K562 (cell line): ENCODE data around the gene BRME1. TPM values are rescaled to one million over a fixed set of nuclear protein-coding genes. Genes with fewer than 3 reads are reported as not detected.

Experiments used
- ATAC-seq: fragments of 200-7000 bp; cut with Tn5 transposase; 3 replicates; pipeline ENCODE4 v1.9.1; 2020; ENCODE audit warnings: moderate library complexity
- BruUV-seq: library from RNA; stranded (reverse); fragments of 400-500 nt; replicated peaks from 2 replicates; lab custom pipeline; 2021; lab: Mats Ljungman, UMichigan
- CTCF ChIA-PET: fragments of 300-600 bp; formaldehyde crosslinking; extraction: SDS; loops from one replicate; lab custom pipeline; 2021; ENCODE audit warnings: low intra/inter-chr PET ratio; lab: Yijun Ruan, JAX
- POLR2A ChIA-PET: fragments of 300-600, 350-650 bp; sonication (Branson Sonifier 250); formaldehyde crosslinking; extraction: SDS; loops from one replicate; lab custom pipeline; 2021; ENCODE audit warnings: antibody characterized with exemption, inconsistent platforms; lab: Yijun Ruan, JAX
- DNase-seq, 4 experiments: peaks; one replicate each; pipeline versions ENCODE4 v3.0.0 to v3.0.0-alpha.2; 2011 to 2018; ENCODE audit warnings: low spot score in 3 of 4, mixed read lengths in 3 of 4; ENCODE audit errors: extremely low read depth in 1 of 4
- FAIRE-seq: peaks from 2 replicates; lab custom pipeline; 2011; peaks lifted over from hg19 to GRCh38; lab: Jason Lieb, UNC
- H2AFZ ChIP-seq: 2 replicates; pipeline ENCODE4 v1.6.0; 2011; ENCODE audit warnings: low read depth, low read length, control low read depth, inconsistent platforms
- H3K27ac ChIP-seq: fragments of 200-600 bp; 3 replicates; pipeline ENCODE4 v1.8.0; 2011; ENCODE audit warnings: low read depth, mild to moderate bottlenecking, control low read depth, inconsistent platforms, low read length, moderate library complexity, mixed read lengths; ENCODE audit errors: extremely low read depth
- H3K27me3 ChIP-seq, 2 experiments: fragments of 300-600 bp in 1 of 2; 2 replicates in 1 of 2; 3 replicates in 1 of 2; pipeline versions ENCODE4 v1.6.0 to v1.8.0; 2011; ENCODE audit warnings: inconsistent platforms in 2 of 2, low read length in 2 of 2, mild to moderate bottlenecking in 1 of 2, mixed read lengths in 1 of 2, moderate library complexity in 1 of 2; ENCODE audit not compliant: control insufficient read depth in 2 of 2, insufficient read depth in 2 of 2
- H3K36me3 ChIP-seq: fragments of 300-600 bp; 3 replicates; pipeline ENCODE4 v1.8.0; 2011; ENCODE audit warnings: mild to moderate bottlenecking, low read length, inconsistent platforms; ENCODE audit not compliant: control insufficient read depth, insufficient read depth
- H3K4me1 ChIP-seq, 2 experiments: fragments of 200-600 bp in 1 of 2; replicated peaks in 1 of 2; 2 replicates in 1 of 2; 3 replicates in 1 of 2; pipeline versions ENCODE4 v1.5.1 to v1.8.0; 2011; ENCODE audit warnings: inconsistent platforms in 2 of 2, low read length in 2 of 2, mild to moderate bottlenecking in 1 of 2, mixed read lengths in 1 of 2, moderate library complexity in 1 of 2; ENCODE audit not compliant: control insufficient read depth in 2 of 2, insufficient read depth in 2 of 2
- H3K4me2 ChIP-seq: 2 replicates; pipeline ENCODE4 v1.6.1; 2011; ENCODE audit warnings: low read length, control low read depth, inconsistent platforms, mixed read lengths; ENCODE audit not compliant: insufficient read depth
- H3K4me3 ChIP-seq: fragments of 200-600 bp; sonication (generic), shearing (Covaris generic); 2 replicates; pipeline ENCODE4 v1.5.1; 2016; ENCODE audit warnings: control low read depth, inconsistent platforms
- H3K79me2 ChIP-seq: fragments of 200-600 bp; 3 replicates; pipeline ENCODE4 v1.8.0; 2011; ENCODE audit warnings: low read length, inconsistent platforms; ENCODE audit not compliant: control insufficient read depth, insufficient read depth
- H3K9ac ChIP-seq, 2 experiments: 2 replicates each; pipeline versions ENCODE4 v1.6.0 to v1.6.1; 2011; ENCODE audit warnings: low read depth in 2 of 2, low read length in 2 of 2, control low read depth in 1 of 2, inconsistent platforms in 1 of 2, mild to moderate bottlenecking in 1 of 2, mixed read lengths in 1 of 2; ENCODE audit not compliant: insufficient read depth in 1 of 2
- H3K9me1 ChIP-seq: one replicate; pipeline ENCODE4 v1.6.0; 2011; ENCODE audit warnings: inconsistent platforms, mild to moderate bottlenecking, low read length, moderate library complexity; ENCODE audit not compliant: control insufficient read depth, insufficient read depth
- H3K9me3 ChIP-seq: replicated peaks from 2 replicates; pipeline ENCODE4 v1.5.1; 2011; ENCODE audit warnings: low read depth, low read length, inconsistent platforms; ENCODE audit not compliant: control insufficient read depth, insufficient read depth
- H4K20me1 ChIP-seq: replicated peaks from 2 replicates; pipeline ENCODE4 v1.6.1; 2011; ENCODE audit warnings: low read length, inconsistent platforms, mixed read lengths; ENCODE audit not compliant: control insufficient read depth, insufficient read depth
- ATF3 ChIP-seq, 2 experiments: fragments of 450-650 bp in 1 of 2; sonication (generic) in 1 of 2; formaldehyde crosslinking in 1 of 2; IDR thresholded peaks in 1 of 2; conservative IDR thresholded peaks in 1 of 2; 2 replicates each; pipeline versions ENCODE4 v1.6.1 to v1.8.1; 2016 to 2023; ENCODE audit warnings: mild to moderate bottlenecking in 2 of 2, moderate library complexity in 2 of 2, inconsistent platforms in 1 of 2, missing genetic modification reagents in 1 of 2
- CAMTA2 ChIP-seq: fragments of 250-450 bp; sonication (Bioruptor Pico); conservative IDR thresholded peaks from 2 replicates; pipeline ENCODE4 v1.5.1; 2022
- DPF2 ChIP-seq: fragments of 450-650 bp; IDR thresholded peaks from 2 replicates; pipeline ENCODE4 v1.6.1; 2016
- E2F6 ChIP-seq, 2 experiments: IDR thresholded peaks; 2 replicates each; pipeline ENCODE4 v1.6.1; 2011; ENCODE audit warnings: borderline replicate concordance in 1 of 2, control low read depth in 1 of 2, low read depth in 1 of 2, low read length in 1 of 2, mild to moderate bottlenecking in 1 of 2, mixed read lengths in 1 of 2, moderate library complexity in 1 of 2; ENCODE audit not compliant: insufficient read depth in 1 of 2, insufficient read length in 1 of 2, poor library complexity in 1 of 2, severe bottlenecking in 1 of 2; ENCODE audit errors: extremely low read depth in 1 of 2
- FOS ChIP-seq: IDR thresholded peaks from 3 replicates; pipeline ENCODE4 v1.6.1; 2011; ENCODE audit not compliant: insufficient read length; ENCODE audit errors: extremely low read depth
- ILF3 ChIP-seq: fragments of 450-650 bp; IDR thresholded peaks from 2 replicates; pipeline ENCODE4 v1.6.1; 2018; ENCODE audit warnings: antibody characterized with exemption, mild to moderate bottlenecking, moderate library complexity, borderline replicate concordance
- PHB ChIP-seq: fragments of 250-450 bp; sonication (Bioruptor Pico); IDR thresholded peaks from 2 replicates; pipeline ENCODE4 v1.5.0; 2021
- SP2 ChIP-seq: IDR thresholded peaks from 2 replicates; pipeline ENCODE4 v1.6.1; 2011; ENCODE audit warnings: mild to moderate bottlenecking, low read depth, low read length, moderate library complexity; ENCODE audit not compliant: poor library complexity, severe bottlenecking; ENCODE audit errors: extremely low read depth
- THRB ChIP-seq: fragments of 450-650 bp; formaldehyde crosslinking; conservative IDR thresholded peaks from 2 replicates; pipeline ENCODE4 v1.4.0; 2022; ENCODE audit warnings: mild to moderate bottlenecking, missing genetic modification characterization
- ZNF408 ChIP-seq: fragments of 250-450 bp; sonication (Bioruptor Pico); IDR thresholded peaks from 2 replicates; pipeline ENCODE4 v1.4.0; 2020; ENCODE audit warnings: low read depth, mild to moderate bottlenecking, moderate library complexity
- WGBS: fragments of 100-300 bp; shearing (Covaris generic); methylation state at CpG from one replicate; pipeline ENCODE4 v1.1.6; 2016; ENCODE audit warnings: low coverage, mixed read lengths; ENCODE audit not compliant: insufficient coverage; ENCODE audit errors: missing lambda C conversion rate; 5-methylcytosine and 5-hydroxymethylcytosine counted together
- in situ Hi-C: fragments of 300-500 bp; cut with MboI; formaldehyde crosslinking; loops from 4 replicates; pipeline ENCODE4 v1.15.0; 2018; ENCODE audit warnings: inconsistent platforms, mixed read lengths
- intact Hi-C: fragments of 100-400 bp; cut with micrococcal nuclease; formaldehyde crosslinking; loops from 2 replicates; pipeline ENCODE4 v1.14.2; 2022
- polyA plus RNA-seq, 8 experiments: library from polyadenylated mRNA; depleted of rRNA in 4 of 8; stranded (reverse) in 5 of 8; unstranded in 3 of 8; fragments of >200 nt; fragmentation: Nextera tagmentation in 2 of 8; fragmentation: Illumina TruSeq in 1 of 8; extraction: Ambion mirVana in 2 of 8; extraction: Trizol in 1 of 8; gene quantifications; 2 replicates each; pipeline versions ENCODE4 v1.2.1 to v1.2.3, GENCODE V29; 2011 to 2014; ENCODE audit warnings: inconsistent platforms in 1 of 8, missing spikeins in 1 of 8
- total RNA-seq, 7 experiments: library from RNA; depleted of rRNA in 6 of 7; stranded (reverse); fragments of >200 nt in 6 of 7; fragmentation: Illumina TruSeq in 2 of 7; extraction: Trizol in 2 of 7; gene quantifications; 2 replicates each; pipeline versions ENCODE4 v1.2.1 to v1.2.3, GENCODE V29; 2011 to 2021; ENCODE audit warnings: low replicate concordance in 1 of 7
- TF ChIP-seq, protein P1 (sequence below): IDR thresholded peaks from 2 replicates; pipeline ENCODE4 v1.6.1; 2011; ENCODE audit not compliant: insufficient read length; ENCODE audit errors: extremely low read depth
- TF ChIP-seq, protein P2 (sequence below): sonication (generic); formaldehyde crosslinking; IDR thresholded peaks from 2 replicates; pipeline ENCODE4 v1.4.0; 2020; ENCODE audit warnings: mild to moderate bottlenecking, missing genetic modification reagents

BRME1 gene
- total and polyA plus RNA-seq, 9 of the 15 experiments (the other 6 are each of a cell fraction or from before 2014, with no cell fraction given), result 0.75 to 6.1 (median 3.6) TPM

DNA sequence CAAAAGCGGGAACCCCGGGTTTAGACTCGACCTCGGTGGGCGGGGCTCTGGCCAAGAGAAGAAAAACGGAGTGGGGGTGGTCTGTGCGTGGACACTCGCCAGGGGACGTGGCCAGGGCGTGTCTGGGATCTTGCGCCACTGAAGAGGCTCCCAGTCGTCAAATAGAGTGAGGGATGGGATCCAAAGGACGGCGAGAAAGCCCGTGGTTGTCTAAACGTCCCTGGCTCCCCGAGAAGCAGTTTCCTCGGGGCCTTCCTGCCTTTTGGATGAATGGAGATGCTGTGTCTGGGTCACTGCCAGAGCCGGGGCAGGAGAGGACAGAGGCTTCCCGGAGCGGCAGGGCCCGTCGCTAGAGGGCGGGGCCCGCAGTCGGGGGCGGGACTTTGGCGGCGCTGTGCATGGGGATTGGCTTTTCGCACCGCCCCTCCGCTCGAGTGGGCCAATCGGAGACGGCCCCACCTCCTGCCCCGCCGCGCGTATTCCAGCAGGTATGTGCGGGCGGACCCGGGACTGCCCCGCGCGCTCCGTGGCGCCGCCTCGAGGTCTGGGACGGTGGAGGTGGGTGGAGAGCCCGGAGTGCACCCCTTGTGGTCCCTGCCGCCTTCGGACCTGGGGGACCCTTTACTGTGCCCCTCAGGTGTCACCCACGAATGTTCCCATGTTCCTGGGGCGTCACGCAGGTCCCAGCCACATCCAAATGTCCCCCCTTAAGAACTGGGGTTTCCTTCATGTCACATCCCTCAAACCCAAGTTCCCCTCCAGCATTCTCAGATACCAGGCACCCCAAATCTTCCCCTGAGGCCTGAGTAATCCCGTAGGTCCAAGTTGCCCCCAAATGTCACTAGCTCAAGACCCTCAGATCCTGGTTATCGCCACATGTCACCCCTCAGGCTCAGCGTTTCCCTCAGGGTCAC, 72.3 kb downstream of the BRME1 start:
- Histone ChIP-seq H4K20me1 (no peaks in the 10 kb centered on the region), H2AFZ (peak overlapping the region; percentile 87), H3K27me3 (no peaks in the 10 kb centered on the region), H3K4me3 (peak overlapping the region; percentile 38), H3K9me3 (no peaks in the 10 kb centered on the region), H3K9me1 (no peaks in the 10 kb centered on the region), H3K36me3 (peaks cover 33% of the 10 kb centered on the region; the same call in 2 of the 3 replicates), H3K9ac (peak overlapping the region; percentile 63 to 82), H3K4me2 (peak overlapping the region; percentile 84), H3K27ac (peak overlapping the region; percentile 55), H3K4me1 (peaks cover 13 to 53% of the 10 kb centered on the region in 2 experiments), H3K79me2 (peaks cover 26% of the 10 kb centered on the region)
- ChIA-PET POLR2A (interaction anchor here (0.6 to 1.3 kb wide), 5 partner anchors 8 to 1383 kb away, joined by 3 to 9 read pairs (median 3); no protein-coding TSS in a partner anchor), CTCF (no interaction called here)
- ATAC-seq (peak; percentile 100), DNase-seq (peak; percentile 95 to 99 (median 96)), FAIRE-seq (peak; percentile 91)
- WGBS, result 8% methylated on average over 42 of the region's 59 CpGs
- intact Hi-C loops (no loop called here), in situ Hi-C loops (no loop called here)
- BruUV-seq, result no TSS peak
- TF ChIP-seq FOS (peak; percentile 91), SP2 (peak; percentile 84), PHB (peak; percentile 83; the same call in 1 of the 2 replicates), E2F6 (IDR thresholded peaks at IDR 0.05; ENCODE audit: borderline replicate concordance in 1 of 2, extremely low read depth in 1 of 2, insufficient read depth in 1 of 2, insufficient read length in 1 of 2, low read depth in 1 of 2, low read length in 1 of 2, poor library complexity in 1 of 2, severe bottlenecking in 1 of 2) (peak in 1 of 2 experiments; percentile 21), THRB (CRISPR knock-in tag) (peak; percentile 79), CAMTA2 (0 out of 2 replicates have a peak, but pooled peaks have one; percentile 49), ZNF408 (CRISPR knock-in tag) (no peak), DPF2 (no peak), ILF3 (peak; percentile 88; the same call in 1 of the 2 replicates), ATF3 (IDR thresholded peaks at IDR 0.05) (no peak), ATF3 (CRISPR knock-in tag; conservative IDR thresholded peaks at IDR 0.05) (no peak)
- TF ChIP-seq, protein P1, sequence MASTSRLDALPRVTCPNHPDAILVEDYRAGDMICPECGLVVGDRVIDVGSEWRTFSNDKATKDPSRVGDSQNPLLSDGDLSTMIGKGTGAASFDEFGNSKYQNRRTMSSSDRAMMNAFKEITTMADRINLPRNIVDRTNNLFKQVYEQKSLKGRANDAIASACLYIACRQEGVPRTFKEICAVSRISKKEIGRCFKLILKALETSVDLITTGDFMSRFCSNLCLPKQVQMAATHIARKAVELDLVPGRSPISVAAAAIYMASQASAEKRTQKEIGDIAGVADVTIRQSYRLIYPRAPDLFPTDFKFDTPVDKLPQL, result no peak
- TF ChIP-seq, protein P2, sequence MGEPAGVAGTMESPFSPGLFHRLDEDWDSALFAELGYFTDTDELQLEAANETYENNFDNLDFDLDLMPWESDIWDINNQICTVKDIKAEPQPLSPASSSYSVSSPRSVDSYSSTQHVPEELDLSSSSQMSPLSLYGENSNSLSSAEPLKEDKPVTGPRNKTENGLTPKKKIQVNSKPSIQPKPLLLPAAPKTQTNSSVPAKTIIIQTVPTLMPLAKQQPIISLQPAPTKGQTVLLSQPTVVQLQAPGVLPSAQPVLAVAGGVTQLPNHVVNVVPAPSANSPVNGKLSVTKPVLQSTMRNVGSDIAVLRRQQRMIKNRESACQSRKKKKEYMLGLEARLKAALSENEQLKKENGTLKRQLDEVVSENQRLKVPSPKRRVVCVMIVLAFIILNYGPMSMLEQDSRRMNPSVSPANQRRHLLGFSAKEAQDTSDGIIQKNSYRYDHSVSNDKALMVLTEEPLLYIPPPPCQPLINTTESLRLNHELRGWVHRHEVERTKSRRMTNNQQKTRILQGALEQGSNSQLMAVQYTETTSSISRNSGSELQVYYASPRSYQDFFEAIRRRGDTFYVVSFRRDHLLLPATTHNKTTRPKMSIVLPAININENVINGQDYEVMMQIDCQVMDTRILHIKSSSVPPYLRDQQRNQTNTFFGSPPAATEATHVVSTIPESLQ (CRISPR knock-in tag), result no peak; the same call in 1 of the 2 replicates
